HepG2 (cell line): ENCODE results near the gene NR2F6. TPM values are rescaled to one million over a fixed set of nuclear protein-coding genes. Genes with fewer than 3 reads are reported as not detected.

Experiments used
- BCL6 ChIP-seq: IDR thresholded peaks from 2 replicates; pipeline ENCODE4 v1.6.1; 2016; ENCODE audit warnings: missing genetic modification reagents, missing compliant biosample characterization
- BORCS8-MEF2B ChIP-seq: sonication (generic); formaldehyde crosslinking; IDR thresholded peaks from 2 replicates; pipeline ENCODE4 v1.8.0; 2022; ENCODE audit warnings: mild to moderate bottlenecking, missing genetic modification reagents
- ERF ChIP-seq: IDR thresholded peaks from 2 replicates; pipeline ENCODE4 v1.6.1; 2018; ENCODE audit warnings: missing biosample characterization, missing genetic modification reagents
- FOXC1 ChIP-seq: sonication (generic); formaldehyde crosslinking; IDR thresholded peaks from 2 replicates; pipeline ENCODE4 v1.8.0; 2022; ENCODE audit warnings: mild to moderate bottlenecking, missing genetic modification reagents, borderline replicate concordance
- FOXK1 ChIP-seq: sonication (generic); formaldehyde crosslinking; IDR thresholded peaks from 2 replicates; pipeline ENCODE4 v1.4.0; 2020; ENCODE audit warnings: low read depth, missing genetic modification reagents, borderline replicate concordance
- HHEX ChIP-seq: IDR thresholded peaks from 2 replicates; pipeline ENCODE4 v1.6.1; 2016; ENCODE audit warnings: control low read depth
- HOXA3 ChIP-seq: sonication (generic); formaldehyde crosslinking; IDR thresholded peaks from 2 replicates; pipeline ENCODE4 v1.5.0; 2020; ENCODE audit warnings: missing genetic modification reagents
- KDM1A ChIP-seq: IDR thresholded peaks from 2 replicates; pipeline ENCODE4 v1.6.1; 2016; ENCODE audit warnings: missing compliant biosample characterization
- MEIS1 ChIP-seq: sonication (generic); formaldehyde crosslinking; IDR thresholded peaks from 2 replicates; pipeline ENCODE4 v1.9.0; 2021; ENCODE audit warnings: mild to moderate bottlenecking, missing genetic modification reagents, moderate library complexity, borderline replicate concordance
- MTF1 ChIP-seq: sonication (generic); formaldehyde crosslinking; IDR thresholded peaks from 2 replicates; pipeline ENCODE4 v1.5.0; 2020; ENCODE audit warnings: missing genetic modification reagents
- NR2F6 ChIP-seq, 2 experiments: IDR thresholded peaks; 2 replicates each; pipeline ENCODE4 v1.6.1; 2016; ENCODE audit warnings: antibody characterized with exemption in 1 of 2, mild to moderate bottlenecking in 1 of 2
- TAF1 ChIP-seq: sonication (generic); formaldehyde crosslinking; IDR thresholded peaks from 2 replicates; pipeline ENCODE4 v1.4.0; 2020; ENCODE audit warnings: missing genetic modification reagents
- ZNF263 ChIP-seq: sonication (generic); formaldehyde crosslinking; IDR thresholded peaks from 2 replicates; pipeline ENCODE4 v1.4.0; 2020; ENCODE audit warnings: missing genetic modification reagents
- ZNF441 ChIP-seq: sonication (generic); formaldehyde crosslinking; IDR thresholded peaks from 2 replicates; pipeline ENCODE4 v1.7.0; 2021; ENCODE audit warnings: missing genetic modification reagents, borderline replicate concordance
- ZSCAN29 ChIP-seq: sonication (generic); formaldehyde crosslinking; conservative IDR thresholded peaks from 2 replicates; pipeline ENCODE4 v1.4.0; 2020; ENCODE audit warnings: mild to moderate bottlenecking, missing genetic modification reagents
- polyA plus RNA-seq, 8 experiments: library from polyadenylated mRNA; depleted of rRNA in 3 of 8; stranded (reverse) in 7 of 8; unstranded in 1 of 8; fragments of >200 nt; fragmentation: Illumina TruSeq in 4 of 8; extraction: Trizol in 4 of 8; gene quantifications; 2 replicates each; pipeline versions ENCODE4 v1.2.1 to v1.2.3, GENCODE V29; 2011 to 2016; ENCODE audit warnings: low read depth in 4 of 8, missing spikeins in 1 of 8, mixed read lengths in 1 of 8; ENCODE audit not compliant: insufficient read depth in 1 of 8
- total RNA-seq, 5 experiments: library from RNA; depleted of rRNA; stranded (reverse); fragments of >200 nt; fragmentation: Illumina TruSeq; extraction: Trizol; gene quantifications; 2 replicates each; pipeline ENCODE4 v1.2.3, GENCODE V29; 2016; ENCODE audit warnings: low read depth in 1 of 5
- TF ChIP-seq, protein P1 (sequence below): sonication (generic); formaldehyde crosslinking; IDR thresholded peaks from 2 replicates; pipeline ENCODE4 v1.8.1; 2023; ENCODE audit warnings: missing genetic modification reagents, mild to moderate bottlenecking, borderline replicate concordance
- TF ChIP-seq, protein P2 (sequence below): sonication (generic); formaldehyde crosslinking; IDR thresholded peaks from one replicate; pipeline ENCODE4 v1.5.1; 2020; ENCODE audit warnings: mild to moderate bottlenecking, missing genetic modification reagents; ENCODE audit errors: not compliant biosample characterization
- TF ChIP-seq, protein P3 (sequence below): sonication (generic); formaldehyde crosslinking; IDR thresholded peaks from 2 replicates; pipeline ENCODE4 v1.4.0; 2020; ENCODE audit warnings: low read depth, mild to moderate bottlenecking, missing genetic modification reagents
- TF ChIP-seq, protein P4 (sequence below): sonication (generic); formaldehyde crosslinking; IDR thresholded peaks from 2 replicates; pipeline ENCODE4 v1.5.0; 2020; ENCODE audit warnings: mild to moderate bottlenecking, missing genetic modification reagents, moderate library complexity

Gene NR2F6
- total and polyA plus RNA-seq, 2 of the 13 experiments (the other 11 are each of a cell fraction or from before 2014, with no cell fraction given) = 30.9 to 72.4 TPM

DNA sequence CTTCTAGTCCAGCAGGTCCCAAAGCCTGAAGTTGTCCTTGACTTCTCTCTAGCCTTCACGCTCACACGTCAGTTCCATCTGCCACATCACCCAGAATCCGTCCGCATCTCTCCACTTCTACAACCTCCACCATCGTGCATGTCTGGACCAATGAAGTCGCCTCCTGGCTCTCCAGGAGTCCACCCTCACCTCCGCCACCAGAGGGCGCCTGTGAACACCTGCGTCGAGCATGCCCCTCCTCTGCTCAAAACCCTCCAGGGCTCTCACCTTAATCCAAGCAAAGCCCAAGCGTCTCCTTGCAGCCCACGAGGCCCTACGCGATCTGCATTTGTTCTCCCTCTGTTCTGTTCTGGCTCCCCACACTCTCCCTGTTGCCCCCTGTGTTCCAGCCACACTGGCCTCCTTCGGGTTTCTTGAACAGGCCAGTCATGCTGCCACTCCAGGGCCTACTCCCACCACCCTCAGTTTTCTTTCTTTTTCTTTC, 15.2 kb upstream of the NR2F6 start (continued):
- no peak for TF ChIP-seq MTF1 (CRISPR knock-in tag)
- TF ChIP-seq MEIS1 (CRISPR knock-in tag) = peak; percentile 28; the same call in 1 of the 2 replicates
- TF ChIP-seq, protein P1, sequence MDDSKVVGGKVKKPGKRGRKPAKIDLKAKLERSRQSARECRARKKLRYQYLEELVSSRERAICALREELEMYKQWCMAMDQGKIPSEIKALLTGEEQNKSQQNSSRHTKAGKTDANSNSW = no peak
- TF ChIP-seq TAF1 (CRISPR knock-in tag) = no peak
- TF ChIP-seq ZNF441 (CRISPR knock-in tag) = 0 out of 2 replicates have a peak, but pooled peaks have one; percentile 49
- TF ChIP-seq NR2F6 (IDR thresholded peaks at IDR 0.05) = no peak
- TF ChIP-seq NR2F6 (CRISPR knock-in tag; IDR thresholded peaks at IDR 0.05) = peak; percentile 64; the same call in 1 of the 2 replicates
- peak; percentile 56; the same call in 1 of the 2 replicates for TF ChIP-seq ERF (CRISPR knock-in tag)
- TF ChIP-seq ZNF263 (CRISPR knock-in tag) = peak; percentile 61; the same call in 1 of the 2 replicates
- TF ChIP-seq FOXC1 = no peak
- 0 out of 2 replicates have a peak, but pooled peaks have one; percentile 40 for TF ChIP-seq BORCS8-MEF2B (CRISPR knock-in tag)
- no peak for TF ChIP-seq HHEX
- TF ChIP-seq, protein P2, sequence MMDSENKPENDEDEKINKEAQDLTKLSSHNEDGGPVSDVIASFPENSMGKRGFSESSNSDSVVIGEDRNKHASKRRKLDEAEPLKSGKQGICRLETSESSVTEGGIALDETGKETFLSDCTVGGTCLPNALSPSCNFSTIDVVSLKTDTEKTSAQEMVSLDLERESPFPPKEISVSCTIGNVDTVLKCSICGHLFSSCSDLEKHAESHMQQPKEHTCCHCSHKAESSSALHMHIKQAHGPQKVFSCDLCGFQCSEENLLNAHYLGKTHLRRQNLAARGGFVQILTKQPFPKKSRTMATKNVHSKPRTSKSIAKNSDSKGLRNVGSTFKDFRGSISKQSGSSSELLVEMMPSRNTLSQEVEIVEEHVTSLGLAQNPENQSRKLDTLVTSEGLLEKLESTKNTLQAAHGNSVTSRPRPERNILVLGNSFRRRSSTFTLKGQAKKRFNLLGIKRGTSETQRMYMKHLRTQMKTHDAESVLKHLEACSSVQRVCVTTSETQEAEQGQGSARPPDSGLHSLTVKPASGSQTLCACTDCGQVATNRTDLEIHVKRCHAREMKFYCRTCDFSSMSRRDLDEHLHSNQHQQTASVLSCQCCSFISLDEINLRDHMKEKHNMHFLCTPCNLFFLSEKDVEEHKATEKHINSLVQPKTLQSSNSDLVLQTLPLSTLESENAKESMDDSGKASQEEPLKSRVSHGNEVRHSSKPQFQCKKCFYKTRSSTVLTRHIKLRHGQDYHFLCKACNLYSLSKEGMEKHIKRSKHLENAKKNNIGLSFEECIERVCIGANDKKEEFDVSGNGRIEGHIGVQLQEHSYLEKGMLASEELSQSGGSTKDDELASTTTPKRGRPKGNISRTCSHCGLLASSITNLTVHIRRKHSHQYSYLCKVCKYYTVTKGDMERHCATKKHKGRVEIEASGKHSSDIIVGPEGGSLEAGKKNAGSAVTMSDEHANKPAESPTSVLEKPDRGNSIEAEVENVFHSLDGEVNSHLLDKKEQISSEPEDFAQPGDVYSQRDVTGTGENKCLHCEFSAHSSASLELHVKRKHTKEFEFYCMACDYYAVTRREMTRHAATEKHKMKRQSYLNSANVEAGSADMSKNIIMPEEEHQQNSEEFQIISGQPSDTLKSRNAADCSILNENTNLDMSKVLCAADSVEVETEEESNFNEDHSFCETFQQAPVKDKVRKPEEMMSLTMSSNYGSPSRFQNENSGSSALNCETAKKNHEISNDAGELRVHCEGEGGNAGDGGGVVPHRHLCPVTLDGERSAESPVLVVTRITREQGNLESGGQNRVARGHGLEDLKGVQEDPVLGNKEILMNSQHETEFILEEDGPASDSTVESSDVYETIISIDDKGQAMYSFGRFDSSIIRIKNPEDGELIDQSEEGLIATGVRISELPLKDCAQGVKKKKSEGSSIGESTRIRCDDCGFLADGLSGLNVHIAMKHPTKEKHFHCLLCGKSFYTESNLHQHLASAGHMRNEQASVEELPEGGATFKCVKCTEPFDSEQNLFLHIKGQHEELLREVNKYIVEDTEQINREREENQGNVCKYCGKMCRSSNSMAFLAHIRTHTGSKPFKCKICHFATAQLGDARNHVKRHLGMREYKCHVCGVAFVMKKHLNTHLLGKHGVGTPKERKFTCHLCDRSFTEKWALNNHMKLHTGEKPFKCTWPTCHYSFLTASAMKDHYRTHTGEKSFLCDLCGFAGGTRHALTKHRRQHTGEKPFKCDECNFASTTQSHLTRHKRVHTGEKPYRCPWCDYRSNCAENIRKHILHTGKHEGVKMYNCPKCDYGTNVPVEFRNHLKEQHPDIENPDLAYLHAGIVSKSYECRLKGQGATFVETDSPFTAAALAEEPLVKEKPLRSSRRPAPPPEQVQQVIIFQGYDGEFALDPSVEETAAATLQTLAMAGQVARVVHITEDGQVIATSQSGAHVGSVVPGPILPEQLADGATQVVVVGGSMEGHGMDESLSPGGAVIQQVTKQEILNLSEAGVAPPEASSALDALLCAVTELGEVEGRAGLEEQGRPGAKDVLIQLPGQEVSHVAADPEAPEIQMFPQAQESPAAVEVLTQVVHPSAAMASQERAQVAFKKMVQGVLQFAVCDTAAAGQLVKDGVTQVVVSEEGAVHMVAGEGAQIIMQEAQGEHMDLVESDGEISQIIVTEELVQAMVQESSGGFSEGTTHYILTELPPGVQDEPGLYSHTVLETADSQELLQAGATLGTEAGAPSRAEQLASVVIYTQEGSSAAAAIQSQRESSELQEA (CRISPR knock-in tag) = no peak
- TF ChIP-seq ZSCAN29 (CRISPR knock-in tag) = 0 out of 2 replicates have a peak, but pooled peaks have one; percentile 22
- no peak for TF ChIP-seq FOXK1
- peak; percentile 34; the same call in 1 of the 2 replicates for TF ChIP-seq HOXA3 (CRISPR knock-in tag)
- peak; percentile 25; the same call in 1 of the 2 replicates for TF ChIP-seq KDM1A
- TF ChIP-seq, protein P3, sequence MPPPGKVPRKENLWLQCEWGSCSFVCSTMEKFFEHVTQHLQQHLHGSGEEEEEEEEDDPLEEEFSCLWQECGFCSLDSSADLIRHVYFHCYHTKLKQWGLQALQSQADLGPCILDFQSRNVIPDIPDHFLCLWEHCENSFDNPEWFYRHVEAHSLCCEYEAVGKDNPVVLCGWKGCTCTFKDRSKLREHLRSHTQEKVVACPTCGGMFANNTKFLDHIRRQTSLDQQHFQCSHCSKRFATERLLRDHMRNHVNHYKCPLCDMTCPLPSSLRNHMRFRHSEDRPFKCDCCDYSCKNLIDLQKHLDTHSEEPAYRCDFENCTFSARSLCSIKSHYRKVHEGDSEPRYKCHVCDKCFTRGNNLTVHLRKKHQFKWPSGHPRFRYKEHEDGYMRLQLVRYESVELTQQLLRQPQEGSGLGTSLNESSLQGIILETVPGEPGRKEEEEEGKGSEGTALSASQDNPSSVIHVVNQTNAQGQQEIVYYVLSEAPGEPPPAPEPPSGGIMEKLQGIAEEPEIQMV = 0 out of 2 replicates have a peak, but pooled peaks have one; percentile 27
- TF ChIP-seq BCL6 = peak; percentile 37; the same call in 1 of the 2 replicates
- TF ChIP-seq, protein P4, sequence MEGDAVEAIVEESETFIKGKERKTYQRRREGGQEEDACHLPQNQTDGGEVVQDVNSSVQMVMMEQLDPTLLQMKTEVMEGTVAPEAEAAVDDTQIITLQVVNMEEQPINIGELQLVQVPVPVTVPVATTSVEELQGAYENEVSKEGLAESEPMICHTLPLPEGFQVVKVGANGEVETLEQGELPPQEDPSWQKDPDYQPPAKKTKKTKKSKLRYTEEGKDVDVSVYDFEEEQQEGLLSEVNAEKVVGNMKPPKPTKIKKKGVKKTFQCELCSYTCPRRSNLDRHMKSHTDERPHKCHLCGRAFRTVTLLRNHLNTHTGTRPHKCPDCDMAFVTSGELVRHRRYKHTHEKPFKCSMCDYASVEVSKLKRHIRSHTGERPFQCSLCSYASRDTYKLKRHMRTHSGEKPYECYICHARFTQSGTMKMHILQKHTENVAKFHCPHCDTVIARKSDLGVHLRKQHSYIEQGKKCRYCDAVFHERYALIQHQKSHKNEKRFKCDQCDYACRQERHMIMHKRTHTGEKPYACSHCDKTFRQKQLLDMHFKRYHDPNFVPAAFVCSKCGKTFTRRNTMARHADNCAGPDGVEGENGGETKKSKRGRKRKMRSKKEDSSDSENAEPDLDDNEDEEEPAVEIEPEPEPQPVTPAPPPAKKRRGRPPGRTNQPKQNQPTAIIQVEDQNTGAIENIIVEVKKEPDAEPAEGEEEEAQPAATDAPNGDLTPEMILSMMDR (CRISPR knock-in tag) = peak; percentile 94
